Endothelial cell (in vitro differentiated cells): ENCODE results near the gene ATG101. TPM values are rescaled to one million over a fixed set of nuclear protein-coding genes. Genes with fewer than 3 reads are reported as not detected.
A peak's percentile ranks its signal among the peaks of the same experiment; 100 is the strongest.

Experiments used
- DNase-seq: peaks from one replicate; pipeline ENCODE4 v3.0.0; 2021; ENCODE audit warnings: low spot score
- H3K27ac Mint-ChIP-seq: one replicate; pipeline ENCODE4 v1.8.0; 2021; ENCODE audit warnings: mixed read lengths, inconsistent platforms; ENCODE audit not compliant: unreplicated experiment
- H3K27me3 Mint-ChIP-seq: one replicate; pipeline ENCODE4 v1.8.0; 2021; ENCODE audit warnings: mild to moderate bottlenecking, moderate library complexity, mixed read lengths, inconsistent platforms; ENCODE audit not compliant: unreplicated experiment
- H3K36me3 Mint-ChIP-seq: one replicate; pipeline ENCODE4 v1.8.0; 2021; ENCODE audit warnings: mild to moderate bottlenecking, low read depth, mixed read lengths, inconsistent platforms; ENCODE audit not compliant: unreplicated experiment
- H3K4me1 Mint-ChIP-seq: one replicate; pipeline ENCODE4 v1.8.0; 2021; ENCODE audit warnings: mild to moderate bottlenecking, mixed read lengths, inconsistent platforms; ENCODE audit not compliant: unreplicated experiment
- H3K4me3 Mint-ChIP-seq: one replicate; pipeline ENCODE4 v1.8.0; 2021; ENCODE audit warnings: mild to moderate bottlenecking, mixed read lengths, inconsistent platforms; ENCODE audit not compliant: unreplicated experiment
- H3K9me3 Mint-ChIP-seq: one replicate; pipeline ENCODE4 v1.8.0; 2021; ENCODE audit warnings: mixed read lengths, inconsistent platforms; ENCODE audit not compliant: unreplicated experiment
- CTCF ChIP-seq: fragments of 200-600 bp; sonication (generic); IDR thresholded peaks from one replicate; pipeline ENCODE4 v1.5.0; 2021; ENCODE audit warnings: antibody characterized with exemption; ENCODE audit not compliant: unreplicated experiment
- total RNA-seq: library from RNA; stranded (reverse); fragmentation: NEBNext Ultra II Directional; extraction: Animal tissue kit (Norgen Biotek cat#: 25700); gene quantifications from one replicate; pipeline ENCODE4 v1.2.1, GENCODE V29; 2021; ENCODE audit not compliant: unreplicated experiment

Gene ATG101
- total RNA-seq, 1 donor from 2014 or later = 30.6 TPM

GRCh38 chr12:52067081-52067374, 2.8 kb upstream of the ATG101 start:
- no peak overlapping the region for H3K27ac Mint-ChIP-seq
- no peak overlapping the region for H3K4me3 Mint-ChIP-seq
- no peak for DNase-seq
- peaks cover 12% of the 10 kb centered on the region for H3K4me1 Mint-ChIP-seq
- TF ChIP-seq CTCF = no peak
- no peaks in the 10 kb centered on the region for H3K36me3 Mint-ChIP-seq
- peaks cover 15% of the 10 kb centered on the region for H3K27me3 Mint-ChIP-seq
- H3K9me3 Mint-ChIP-seq = no peaks in the 10 kb centered on the region

GRCh38 chr12:52070185-52070925, 577 bp downstream of the ATG101 start:
- DNase-seq = no peak
- peak overlapping the region; percentile 98 for H3K4me3 Mint-ChIP-seq
- peaks cover 10% of the 10 kb centered on the region for H3K36me3 Mint-ChIP-seq
- H3K27ac Mint-ChIP-seq = peak overlapping the region; percentile 77
- no peaks in the 10 kb centered on the region for H3K9me3 Mint-ChIP-seq
- peaks cover 12% of the 10 kb centered on the region for H3K4me1 Mint-ChIP-seq
- no peak for TF ChIP-seq CTCF
- peaks cover 12% of the 10 kb centered on the region for H3K27me3 Mint-ChIP-seq

- no peak for DNase-seq
- peaks cover 12% of the 10 kb centered on the region for H3K4me1 Mint-ChIP-seq
- H3K4me3 Mint-ChIP-seq = peak overlapping the region; percentile 53
- no peaks in the 10 kb centered on the region for H3K9me3 Mint-ChIP-seq
- TF ChIP-seq CTCF = no peak
- H3K27ac Mint-ChIP-seq = no peak overlapping the region
- H3K27me3 Mint-ChIP-seq = peaks cover 11% of the 10 kb centered on the region
- peaks cover 28% of the 10 kb centered on the region for H3K36me3 Mint-ChIP-seq
Observed at GRCh38 chr12:52073531-52074381, 4.0 kb downstream of the ATG101 start.

GRCh38 chr12:52074971-52075724, 5.4 kb downstream of the ATG101 start:
- Mint-ChIP-seq H3K9me3 (no peaks in the 10 kb centered on the region), H3K4me3 (no peak overlapping the region), H3K27ac (no peak overlapping the region), H3K4me1 (peaks cover 11% of the 10 kb centered on the region), H3K27me3 (peaks cover 4% of the 10 kb centered on the region), H3K36me3 (peaks cover 33% of the 10 kb centered on the region)
- DNase-seq = no peak
- no peak for TF ChIP-seq CTCF
